ENCODE measurements around the gene EXOSC5. TPM values are rescaled to one million over a fixed set of nuclear protein-coding genes. Genes with fewer than 3 reads are reported as not detected.
A peak's percentile ranks its signal among the peaks of the same experiment; 100 is the strongest.

The EXOSC5 gene
- total RNA-seq, 2 donors from 2014 or later = 15.7 to 23.6 TPM

DNA sequence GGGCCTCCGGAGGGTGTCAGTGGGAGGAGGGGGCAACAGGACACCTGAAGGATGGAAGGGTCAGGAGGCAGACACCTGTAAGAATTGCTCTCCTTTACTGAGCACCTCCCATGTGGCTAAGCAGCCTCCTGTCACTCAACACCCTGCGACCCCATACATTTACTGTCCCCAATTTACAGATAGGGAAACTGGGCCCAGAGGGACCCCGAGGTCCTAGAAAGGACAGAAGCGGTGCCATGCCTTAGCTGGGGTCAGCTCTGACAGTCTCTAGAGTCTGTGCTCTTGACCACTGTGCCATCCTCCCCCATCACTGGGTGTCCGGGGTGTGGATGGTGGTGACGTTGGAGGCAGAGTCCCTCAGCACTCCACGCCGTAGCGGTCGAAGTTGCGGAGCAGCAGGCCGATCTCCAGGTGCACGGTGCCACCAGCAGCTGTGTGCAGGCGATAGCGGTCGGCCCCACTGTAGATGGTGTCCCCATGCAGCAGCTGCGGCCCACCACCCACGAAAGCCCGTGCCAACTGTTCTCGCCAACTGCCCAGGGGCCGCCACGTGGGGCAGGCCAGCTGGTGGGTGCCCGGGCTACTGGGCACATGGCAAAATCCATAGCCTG lies 42.7 kb downstream of the EXOSC5 start:
- Mint-ChIP-seq H3K9me3 (no peaks in the 10 kb centered on the region), H3K27ac (no peak overlapping the region), H3K27me3 (ENCODE audit: insufficient read depth) (peaks cover 13% of the 10 kb centered on the region), H3K4me3 (peak overlapping the region; percentile 79), H3K4me1 (peaks cover 14% of the 10 kb centered on the region), H3K36me3 (ENCODE audit: low read depth) (peaks cover 4% of the 10 kb centered on the region)
- Histone ChIP-seq H3K9ac (ENCODE audit: extremely low read depth, low read length, poor library complexity, severe bottlenecking) (no peak overlapping the region), H3K27me3 (ENCODE audit: control insufficient read depth, insufficient read depth, low read length, poor library complexity, severe bottlenecking) (no peaks in the 10 kb centered on the region), H3K4me3 (ENCODE audit: low read length) (peak overlapping the region; percentile 92), H3K9me3 (ENCODE audit: control insufficient read depth, low read length) (no peaks in the 10 kb centered on the region), H3K27ac (ENCODE audit: low read depth, low read length) (no peak overlapping the region), H3K4me1 (ENCODE audit: control insufficient read depth, insufficient read depth, low read length) (no peaks in the 10 kb centered on the region), H3K36me3 (ENCODE audit: control insufficient read depth, insufficient read depth, low read length) (peaks cover 5% of the 10 kb centered on the region)
- DNase-seq = no peak
- TF ChIP-seq, protein P1, sequence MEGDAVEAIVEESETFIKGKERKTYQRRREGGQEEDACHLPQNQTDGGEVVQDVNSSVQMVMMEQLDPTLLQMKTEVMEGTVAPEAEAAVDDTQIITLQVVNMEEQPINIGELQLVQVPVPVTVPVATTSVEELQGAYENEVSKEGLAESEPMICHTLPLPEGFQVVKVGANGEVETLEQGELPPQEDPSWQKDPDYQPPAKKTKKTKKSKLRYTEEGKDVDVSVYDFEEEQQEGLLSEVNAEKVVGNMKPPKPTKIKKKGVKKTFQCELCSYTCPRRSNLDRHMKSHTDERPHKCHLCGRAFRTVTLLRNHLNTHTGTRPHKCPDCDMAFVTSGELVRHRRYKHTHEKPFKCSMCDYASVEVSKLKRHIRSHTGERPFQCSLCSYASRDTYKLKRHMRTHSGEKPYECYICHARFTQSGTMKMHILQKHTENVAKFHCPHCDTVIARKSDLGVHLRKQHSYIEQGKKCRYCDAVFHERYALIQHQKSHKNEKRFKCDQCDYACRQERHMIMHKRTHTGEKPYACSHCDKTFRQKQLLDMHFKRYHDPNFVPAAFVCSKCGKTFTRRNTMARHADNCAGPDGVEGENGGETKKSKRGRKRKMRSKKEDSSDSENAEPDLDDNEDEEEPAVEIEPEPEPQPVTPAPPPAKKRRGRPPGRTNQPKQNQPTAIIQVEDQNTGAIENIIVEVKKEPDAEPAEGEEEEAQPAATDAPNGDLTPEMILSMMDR (conservative IDR thresholded peaks at IDR 0.05) = no peak
- WGBS, 2 experiments (ENCODE audit: insufficient coverage in 1 of 2, insufficient read length in 1 of 2) = 90 to 95% methylated on average over 18 to 23 of the region's 23 CpGs

DNA sequence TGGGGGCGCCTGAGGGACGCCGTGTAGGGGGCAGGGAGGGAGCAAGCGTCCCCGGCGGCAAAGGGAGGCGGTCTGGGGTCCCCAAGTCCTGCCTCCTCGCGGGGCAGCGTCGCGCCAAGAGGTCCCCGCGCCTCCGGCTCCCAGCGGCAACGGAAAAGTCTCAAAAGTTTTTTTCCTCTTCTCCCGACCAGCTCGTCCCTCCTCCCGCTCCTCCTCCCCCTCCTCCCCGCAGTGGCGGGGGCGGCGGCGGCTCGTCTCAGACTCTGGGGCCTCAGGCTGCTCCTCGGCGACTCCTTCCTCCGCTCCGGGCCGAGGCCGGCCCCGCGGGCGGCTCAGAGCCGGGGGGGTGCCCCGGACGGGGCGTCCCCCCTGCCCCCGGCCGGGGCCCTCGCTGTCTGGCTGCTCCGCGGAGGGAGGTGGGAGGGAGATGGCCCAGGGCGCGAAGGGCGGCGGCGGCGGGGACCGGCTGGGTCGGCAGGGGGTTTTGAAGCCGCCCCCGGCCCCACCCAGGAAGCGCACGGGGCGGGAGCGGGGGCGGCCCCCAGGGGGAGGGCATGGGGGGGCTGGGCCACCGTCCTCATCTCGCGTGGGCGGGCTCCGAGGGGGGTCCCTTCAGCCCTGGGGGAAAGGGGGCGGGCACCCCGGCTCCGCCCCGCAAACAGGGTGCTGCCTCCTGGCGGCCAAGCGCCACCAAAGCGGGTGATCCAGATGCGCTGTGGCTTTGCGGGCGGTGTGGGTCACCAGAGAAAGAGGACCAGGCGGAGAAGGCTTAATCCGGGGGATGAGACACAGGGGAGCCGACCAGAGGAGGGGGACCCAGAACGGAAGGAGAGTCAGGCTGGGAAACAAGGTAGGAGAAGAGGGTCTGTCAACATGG lies 43.5 kb downstream of the EXOSC5 start, which contains the start of gene TGFB1:
TGFB1 (minus strand) TSS at position 457 of the 877 bp plus-strand sequence. CDS start 878 bp downstream, outside the sequence.
- Mint-ChIP-seq H3K4me3 (peak within 1 kb of the TSS; percentile 79), H3K4me1 (peaks cover 14% of the 10 kb centered on the region), H3K27ac (peak within 1 kb of the TSS; percentile 83), H3K9me3 (no peaks in the 10 kb centered on the region), H3K36me3 (ENCODE audit: low read depth) (peaks cover 9% of the 10 kb centered on the region), H3K27me3 (ENCODE audit: insufficient read depth) (peaks cover 13% of the 10 kb centered on the region)
- Histone ChIP-seq H3K36me3 (ENCODE audit: control insufficient read depth, insufficient read depth, low read length) (peaks cover 10% of the 10 kb centered on the region), H3K27ac (ENCODE audit: low read depth, low read length) (no peak within 1 kb of the TSS), H3K4me3 (ENCODE audit: low read length) (peak within 1 kb of the TSS; percentile 92), H3K9ac (ENCODE audit: extremely low read depth, low read length, poor library complexity, severe bottlenecking) (peak within 1 kb of the TSS; percentile 55), H3K9me3 (ENCODE audit: control insufficient read depth, low read length) (no peaks in the 10 kb centered on the region), H3K4me1 (ENCODE audit: control insufficient read depth, insufficient read depth, low read length) (no peaks in the 10 kb centered on the region), H3K27me3 (ENCODE audit: control insufficient read depth, insufficient read depth, low read length, poor library complexity, severe bottlenecking) (no peaks in the 10 kb centered on the region)
- WGBS, 2 experiments (ENCODE audit: insufficient coverage in 1 of 2, insufficient read length in 1 of 2) = 2 to 10% methylated on average over 10 to 78 of the region's 78 CpGs
- peak; percentile 93 for DNase-seq
- TF ChIP-seq, protein P1 (conservative IDR thresholded peaks at IDR 0.05) = peak; percentile 97

DNA sequence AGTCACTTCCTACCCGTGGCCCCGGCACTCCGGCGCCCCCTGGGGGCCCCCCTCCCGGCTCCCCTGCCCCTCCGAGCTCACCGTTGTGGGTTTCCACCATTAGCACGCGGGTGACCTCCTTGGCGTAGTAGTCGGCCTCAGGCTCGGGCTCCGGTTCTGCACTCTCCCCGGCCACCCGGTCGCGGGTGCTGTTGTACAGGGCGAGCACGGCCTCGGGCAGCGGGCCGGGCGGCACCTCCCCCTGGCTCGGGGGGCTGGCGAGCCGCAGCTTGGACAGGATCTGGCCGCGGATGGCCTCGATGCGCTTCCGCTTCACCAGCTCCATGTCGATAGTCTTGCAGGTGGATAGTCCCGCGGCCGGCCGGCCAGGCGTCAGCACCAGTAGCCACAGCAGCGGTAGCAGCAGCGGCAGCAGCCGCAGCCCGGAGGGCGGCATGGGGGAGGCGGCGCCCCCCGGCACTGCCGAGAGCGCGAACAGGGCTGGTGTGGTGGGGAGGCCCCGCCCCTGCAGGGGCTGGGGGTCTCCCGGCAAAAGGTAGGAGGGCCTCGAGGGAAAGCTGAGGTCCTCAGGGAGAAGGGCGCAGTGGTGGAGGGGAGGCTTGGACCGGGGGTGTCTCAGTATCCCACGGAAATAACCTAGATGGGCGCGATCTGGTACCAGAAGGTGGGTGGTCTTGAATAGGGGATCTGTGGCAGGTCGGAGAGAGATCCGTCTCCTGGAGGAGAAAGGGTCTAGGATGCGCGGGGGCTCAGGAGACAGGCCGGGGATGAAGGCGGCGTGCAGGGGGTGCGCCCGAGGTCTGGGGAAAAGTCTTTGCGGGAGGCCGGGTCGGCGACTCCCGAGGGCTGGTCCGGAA lies 44.3 kb downstream of the EXOSC5 start:
- WGBS, 2 experiments (ENCODE audit: insufficient coverage in 1 of 2, insufficient read length in 1 of 2) = 0% methylated on average over 29 to 71 of the region's 71 CpGs
- peak overlapping the region; percentile 83 for H3K27ac Mint-ChIP-seq
- no peak overlapping the region for H3K27ac ChIP-seq (ENCODE audit: low read depth, low read length)
- H3K9ac ChIP-seq (ENCODE audit: extremely low read depth, low read length, poor library complexity, severe bottlenecking) = peak overlapping the region; percentile 55
- H3K9me3 ChIP-seq (ENCODE audit: control insufficient read depth, low read length) = no peaks in the 10 kb centered on the region
- H3K36me3 ChIP-seq (ENCODE audit: control insufficient read depth, insufficient read depth, low read length) = peaks cover 15% of the 10 kb centered on the region
- H3K9me3 Mint-ChIP-seq = no peaks in the 10 kb centered on the region
- peaks cover 13% of the 10 kb centered on the region for H3K27me3 Mint-ChIP-seq (ENCODE audit: insufficient read depth)
- TF ChIP-seq, protein P1 (conservative IDR thresholded peaks at IDR 0.05) = peak; percentile 73
- peak overlapping the region; percentile 79 for H3K4me3 Mint-ChIP-seq
- no peaks in the 10 kb centered on the region for H3K27me3 ChIP-seq (ENCODE audit: control insufficient read depth, insufficient read depth, low read length, poor library complexity, severe bottlenecking)
- H3K4me1 Mint-ChIP-seq = peaks cover 14% of the 10 kb centered on the region
- peak; percentile 89 for DNase-seq
- H3K36me3 Mint-ChIP-seq (ENCODE audit: low read depth) = peaks cover 15% of the 10 kb centered on the region
- peak overlapping the region; percentile 92 for H3K4me3 ChIP-seq (ENCODE audit: low read length)
- H3K4me1 ChIP-seq (ENCODE audit: control insufficient read depth, insufficient read depth, low read length) = no peaks in the 10 kb centered on the region
